ENCODE measurements around the gene KCNQ1.

KCNQ1 gene

DNA sequence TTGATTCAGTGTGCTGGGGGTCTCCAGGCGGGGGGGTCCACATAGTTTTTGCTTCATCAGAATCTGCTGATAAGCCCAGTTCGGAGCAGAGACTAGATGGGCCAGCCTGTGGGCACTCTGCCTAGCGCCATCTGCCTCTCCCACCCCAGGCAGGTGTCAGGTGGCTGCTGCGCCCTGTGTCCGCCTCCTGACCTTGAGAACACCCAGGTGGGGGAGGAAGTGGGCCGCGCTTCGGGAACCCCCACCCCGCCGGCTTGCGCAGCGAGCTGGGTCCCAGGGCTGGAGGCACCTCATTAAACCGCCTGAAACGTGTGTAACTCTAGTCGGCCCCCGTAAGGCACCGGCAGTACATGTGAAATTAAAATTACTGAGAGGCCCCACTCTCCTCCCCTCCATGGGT lies 113.6 kb downstream of the KCNQ1 start:
- TF ChIP-seq, protein P1, sequence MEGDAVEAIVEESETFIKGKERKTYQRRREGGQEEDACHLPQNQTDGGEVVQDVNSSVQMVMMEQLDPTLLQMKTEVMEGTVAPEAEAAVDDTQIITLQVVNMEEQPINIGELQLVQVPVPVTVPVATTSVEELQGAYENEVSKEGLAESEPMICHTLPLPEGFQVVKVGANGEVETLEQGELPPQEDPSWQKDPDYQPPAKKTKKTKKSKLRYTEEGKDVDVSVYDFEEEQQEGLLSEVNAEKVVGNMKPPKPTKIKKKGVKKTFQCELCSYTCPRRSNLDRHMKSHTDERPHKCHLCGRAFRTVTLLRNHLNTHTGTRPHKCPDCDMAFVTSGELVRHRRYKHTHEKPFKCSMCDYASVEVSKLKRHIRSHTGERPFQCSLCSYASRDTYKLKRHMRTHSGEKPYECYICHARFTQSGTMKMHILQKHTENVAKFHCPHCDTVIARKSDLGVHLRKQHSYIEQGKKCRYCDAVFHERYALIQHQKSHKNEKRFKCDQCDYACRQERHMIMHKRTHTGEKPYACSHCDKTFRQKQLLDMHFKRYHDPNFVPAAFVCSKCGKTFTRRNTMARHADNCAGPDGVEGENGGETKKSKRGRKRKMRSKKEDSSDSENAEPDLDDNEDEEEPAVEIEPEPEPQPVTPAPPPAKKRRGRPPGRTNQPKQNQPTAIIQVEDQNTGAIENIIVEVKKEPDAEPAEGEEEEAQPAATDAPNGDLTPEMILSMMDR (IDR thresholded peaks at IDR 0.05; ENCODE audit: low read depth, low read length), result no peak
- no peak overlapping the region for H3K4me3 ChIP-seq (ENCODE audit: low read depth, low read length)

DNA sequence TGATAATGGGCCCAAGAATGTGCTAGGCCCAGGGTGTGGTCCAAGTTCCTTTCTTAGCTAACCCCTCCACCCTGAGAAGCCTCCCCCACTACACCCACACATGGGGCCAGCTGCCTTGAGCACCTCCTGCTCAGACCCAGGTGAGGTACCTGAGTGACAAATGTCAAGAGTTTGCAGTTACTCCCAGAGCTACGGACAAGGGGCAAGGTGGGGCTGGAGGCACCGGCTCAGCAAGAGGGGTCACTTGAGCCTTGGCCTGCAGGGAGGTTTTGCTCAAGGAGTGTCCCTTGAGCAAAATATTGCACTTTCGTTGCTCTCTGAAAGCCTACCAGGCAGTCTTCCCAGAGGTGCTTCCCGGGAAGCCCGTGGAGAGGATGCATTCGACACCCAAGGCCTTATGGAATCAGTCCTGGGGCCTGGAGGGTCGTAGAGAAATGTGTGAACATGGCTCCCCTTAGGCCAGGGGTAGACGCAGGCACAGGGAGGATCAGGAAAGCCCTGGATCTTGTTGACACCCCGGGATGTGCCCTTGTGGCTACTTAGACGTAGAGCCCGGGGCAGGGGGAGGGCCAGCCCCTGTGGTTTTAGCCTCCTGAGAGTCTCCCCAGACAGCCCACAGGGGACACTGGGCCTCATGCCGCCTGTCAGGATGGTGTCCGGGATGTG lies 114.2 kb downstream of the KCNQ1 start:
- TF ChIP-seq, protein P1 (IDR thresholded peaks at IDR 0.05; ENCODE audit: low read depth, low read length), result no peak
- H3K4me3 ChIP-seq (ENCODE audit: low read depth, low read length), result no peak overlapping the region

DNA sequence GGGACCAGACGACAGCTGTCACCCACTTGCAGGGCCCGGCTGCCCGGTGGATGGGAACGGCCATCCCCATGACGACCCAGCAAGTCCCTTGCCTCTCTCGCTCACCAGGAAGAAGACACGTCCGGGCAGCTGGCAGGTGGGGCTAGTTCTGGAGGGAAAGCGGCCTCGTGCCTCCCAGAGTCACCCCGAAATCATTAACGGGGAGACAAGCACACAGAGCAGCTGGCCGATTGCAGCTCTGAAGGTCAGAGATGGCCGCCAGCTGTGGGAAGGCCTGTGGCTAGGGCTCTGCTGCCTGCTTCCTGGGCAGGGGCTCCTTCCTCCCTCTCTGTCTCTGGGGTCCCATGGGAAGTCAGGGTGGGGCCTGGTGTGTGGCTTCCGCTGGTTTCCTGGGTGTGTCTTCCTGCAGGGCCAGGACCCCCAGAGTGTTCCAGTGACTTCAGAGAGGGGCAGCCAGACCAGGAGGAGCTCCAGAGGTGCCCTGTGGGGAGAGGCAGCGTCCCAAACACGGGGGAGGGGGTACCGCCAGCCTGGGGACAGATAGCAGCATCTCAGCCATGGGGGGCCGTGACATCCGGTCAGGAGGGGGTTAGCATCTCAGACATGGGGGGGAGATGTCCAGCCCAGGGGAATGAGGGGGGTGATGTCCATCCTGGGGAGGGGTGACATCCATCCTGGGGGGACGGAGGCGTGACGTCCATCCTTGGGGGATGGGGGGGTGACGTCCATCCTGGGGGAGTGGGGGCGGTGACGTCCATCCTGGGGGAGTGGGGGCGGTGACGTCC lies 114.9 kb downstream of the KCNQ1 start:
- TF ChIP-seq, protein P1 (IDR thresholded peaks at IDR 0.05; ENCODE audit: low read depth, low read length), result no peak
- no peak overlapping the region for H3K4me3 ChIP-seq (ENCODE audit: low read depth, low read length)

DNA sequence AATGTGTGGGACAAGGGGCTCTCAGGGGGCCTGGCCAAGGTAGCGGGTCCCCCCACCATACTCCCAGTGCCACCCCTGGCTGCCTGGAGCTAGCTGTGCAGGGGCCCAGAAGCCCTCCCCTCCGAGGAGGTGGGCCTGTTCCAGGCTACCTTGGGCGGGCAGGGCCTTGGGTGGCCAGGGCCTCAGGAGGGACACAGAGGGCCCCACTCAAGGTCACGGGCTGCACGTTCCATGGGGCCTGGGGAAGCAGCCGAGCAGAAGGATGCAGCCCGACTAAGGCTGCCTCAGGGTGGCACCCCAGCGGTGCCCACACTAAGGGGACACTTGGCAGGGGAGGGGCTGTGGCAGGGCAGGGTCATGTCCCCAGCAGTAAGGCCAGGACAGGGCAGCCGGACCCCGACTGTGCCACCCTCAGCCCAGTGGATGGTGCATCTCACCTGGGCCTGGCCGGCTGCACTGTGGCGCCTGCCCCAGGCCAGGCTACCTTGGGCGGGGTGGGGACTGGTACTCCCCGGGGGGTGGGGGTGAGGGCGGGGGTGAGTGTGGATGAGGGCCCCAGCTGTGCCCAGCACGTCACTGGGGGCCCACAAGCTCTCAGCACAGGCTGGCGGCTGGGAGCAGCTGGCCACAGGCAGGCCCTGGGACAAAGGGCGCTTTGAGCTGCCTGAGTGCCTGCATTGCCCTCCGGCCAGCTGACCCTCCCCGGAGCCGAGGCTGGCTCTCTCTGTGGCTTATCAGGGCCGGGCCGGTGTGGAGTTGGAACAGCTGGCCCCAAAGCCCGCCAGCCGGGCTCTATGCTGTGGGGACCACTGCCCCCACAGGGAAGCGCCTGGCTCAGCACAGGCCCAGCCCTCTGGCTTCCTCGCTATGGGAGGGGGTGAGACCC lies 117.1 kb downstream of the KCNQ1 start:
- TF ChIP-seq, protein P1 (IDR thresholded peaks at IDR 0.05; ENCODE audit: low read depth, low read length), result no peak
- H3K4me3 ChIP-seq (ENCODE audit: low read depth, low read length), result no peak overlapping the region

DNA sequence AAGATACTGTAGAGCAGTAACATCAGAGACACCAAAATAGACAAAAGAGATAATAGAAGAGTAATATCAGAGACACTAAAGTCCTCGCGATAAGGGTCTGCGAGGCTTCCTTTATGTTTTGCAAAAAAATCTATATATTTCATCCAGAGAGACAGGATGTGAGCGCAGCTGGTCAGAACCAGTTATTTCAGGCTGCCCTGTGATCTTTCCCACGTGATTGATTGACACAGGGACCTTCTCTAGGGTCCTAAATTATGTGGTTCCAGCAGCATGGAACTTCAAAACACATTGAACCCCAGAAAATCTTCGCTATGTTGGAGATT lies 118.0 kb downstream of the KCNQ1 start:
- TF ChIP-seq, protein P1 (IDR thresholded peaks at IDR 0.05; ENCODE audit: low read depth, low read length), result no peak

DNA sequence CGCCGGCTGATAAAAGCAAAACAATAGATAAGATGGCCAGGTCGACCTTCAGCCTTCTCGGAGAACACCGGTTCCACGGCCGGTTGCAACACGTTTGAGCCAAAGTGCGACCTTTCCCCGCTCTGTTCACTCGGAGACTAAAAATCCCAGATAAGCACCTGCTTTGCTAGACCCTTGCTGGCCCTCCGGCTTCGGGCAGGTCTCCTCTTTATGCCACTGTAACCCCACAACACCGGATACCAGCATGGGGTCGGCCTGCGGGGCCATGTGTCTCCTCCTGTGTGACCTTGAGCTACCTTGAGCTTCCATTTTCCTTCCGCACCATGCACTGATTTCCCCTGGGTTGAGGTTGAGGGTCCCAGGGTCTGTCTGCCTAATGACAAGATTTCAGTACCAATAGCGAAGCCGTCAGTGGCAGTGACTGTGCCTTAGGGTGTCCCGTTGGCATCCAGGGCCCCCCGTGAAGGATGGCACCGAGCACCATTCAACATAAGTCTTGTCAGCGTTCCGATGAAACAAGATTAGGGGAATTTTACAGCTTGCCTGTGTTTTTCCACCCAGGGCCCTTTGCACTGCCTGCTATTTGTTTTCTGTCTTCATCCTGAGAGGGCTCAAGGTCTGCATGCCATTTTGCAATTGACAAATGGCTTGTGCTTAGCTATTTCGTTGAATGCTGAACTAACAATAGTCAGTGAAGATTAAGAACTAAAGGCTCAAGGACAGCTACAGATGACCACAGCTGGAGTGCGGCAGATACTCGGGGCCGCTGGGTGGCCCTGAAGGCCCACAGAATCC lies 118.6 kb downstream of the KCNQ1 start:
- TF ChIP-seq, protein P1 (IDR thresholded peaks at IDR 0.05; ENCODE audit: low read depth, low read length), result no peak
- no peak overlapping the region for H3K4me3 ChIP-seq (ENCODE audit: low read depth, low read length)

More for the DNA sequence above, 118.0 kb downstream of the KCNQ1 start:
- no peak overlapping the region for H3K4me3 ChIP-seq (ENCODE audit: low read depth, low read length)
